GM18951 (cell line): ENCODE data around the gene TTC33.

Experiments
- POLR2A ChIP-seq: IDR thresholded peaks from 4 replicates; pipeline ENCODE4 v1.6.1; 2011; ENCODE audit warnings: mild to moderate bottlenecking; ENCODE audit not compliant: insufficient read length, insufficient read depth; ENCODE audit errors: extremely low read depth
- in situ Hi-C: fragments of 300-500 bp; cut with MboI; formaldehyde crosslinking; loops from one replicate; pipeline ENCODE4 v1.12.0; 2022; ENCODE audit warnings: low sequenced_read_pairs, mixed read lengths, inconsistent platforms; ENCODE audit not compliant: unreplicated experiment

The TTC33 gene

DNA sequence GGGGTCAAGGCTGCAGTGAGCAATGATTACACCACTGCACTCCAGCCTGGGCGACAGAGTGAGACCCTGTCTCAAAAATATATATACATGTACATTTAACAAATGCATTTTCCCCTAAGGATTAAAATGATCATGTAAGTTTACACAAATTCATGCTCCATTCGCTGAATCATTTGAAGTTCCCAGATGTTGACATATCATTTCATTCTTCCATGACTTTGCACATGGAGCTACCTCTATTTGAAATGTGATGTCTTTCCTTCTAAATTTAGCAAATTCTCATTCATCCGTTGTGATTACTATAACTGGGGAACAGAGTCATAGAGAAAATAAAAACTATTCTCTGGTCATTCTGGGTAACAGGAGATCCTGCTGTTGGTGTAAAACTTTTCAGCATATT, 65.5 kb downstream of the TTC33 start:
- in situ Hi-C loops: no loop called here
- TF ChIP-seq POLR2A: no peak

DNA sequence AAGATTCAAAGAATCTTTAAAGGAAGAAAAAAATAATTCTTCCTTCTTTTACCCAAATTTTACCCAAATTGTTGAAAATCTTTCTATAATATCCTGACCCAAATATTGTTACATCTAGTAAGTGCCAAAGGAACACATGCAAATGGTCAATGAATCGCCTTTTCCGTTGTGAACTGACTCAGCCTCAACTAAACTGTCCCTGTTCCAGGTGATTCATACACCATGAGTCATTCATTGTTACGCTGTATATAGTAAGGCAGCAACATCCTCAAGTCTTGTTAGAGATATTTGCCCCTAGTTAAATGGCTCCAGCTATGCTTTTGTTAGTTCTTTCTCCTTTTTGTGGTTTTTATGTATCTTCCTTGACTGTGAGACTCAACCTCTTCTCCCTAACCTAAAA, 66.3 kb downstream of the TTC33 start:
- no peak for TF ChIP-seq POLR2A
- in situ Hi-C loops: loop anchor here (10.0 kb wide), 1 partner anchor 735 kb away; no protein-coding TSS in a partner anchor

- TF ChIP-seq POLR2A: no peak
- in situ Hi-C loops: loop anchor here (10.0 kb wide), 1 partner anchor 734 kb away; no protein-coding TSS in a partner anchor
Measured at GRCh38 chr5:40688996-40689395, 66.8 kb downstream of the TTC33 start.

DNA sequence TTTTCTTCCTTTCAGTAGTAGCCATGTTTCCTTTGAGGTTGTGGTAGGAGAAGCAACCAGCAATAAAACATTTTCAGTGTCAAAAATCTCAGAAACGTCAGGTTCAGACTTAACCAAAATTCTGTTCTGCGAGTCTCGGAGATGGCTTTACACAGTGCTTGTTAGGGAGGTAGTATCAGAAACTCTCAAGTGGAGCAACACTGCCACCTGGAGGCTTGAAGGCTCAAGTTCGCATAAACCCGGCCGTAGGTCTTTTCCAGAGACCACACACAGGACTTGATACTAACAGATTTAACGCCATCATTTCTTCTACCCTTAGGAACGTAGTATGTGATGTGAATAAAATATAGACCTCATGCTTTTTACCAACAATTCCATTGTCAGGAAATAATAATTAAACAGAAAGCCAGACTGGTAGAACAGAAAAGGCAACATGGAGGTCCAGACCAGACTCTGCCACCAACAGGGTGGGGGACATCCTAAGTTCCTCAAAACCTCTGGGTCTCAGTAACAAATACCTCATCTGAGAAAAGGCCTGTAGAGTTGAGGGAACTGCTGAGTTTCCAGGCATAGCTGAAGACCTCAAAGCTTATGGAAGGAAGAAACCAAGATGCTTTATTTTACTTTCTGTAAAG, 67.5 kb downstream of the TTC33 start:
- no peak for TF ChIP-seq POLR2A
- in situ Hi-C loops: loop anchor here (10.0 kb wide), 1 partner anchor 733 kb away; no protein-coding TSS in a partner anchor

DNA sequence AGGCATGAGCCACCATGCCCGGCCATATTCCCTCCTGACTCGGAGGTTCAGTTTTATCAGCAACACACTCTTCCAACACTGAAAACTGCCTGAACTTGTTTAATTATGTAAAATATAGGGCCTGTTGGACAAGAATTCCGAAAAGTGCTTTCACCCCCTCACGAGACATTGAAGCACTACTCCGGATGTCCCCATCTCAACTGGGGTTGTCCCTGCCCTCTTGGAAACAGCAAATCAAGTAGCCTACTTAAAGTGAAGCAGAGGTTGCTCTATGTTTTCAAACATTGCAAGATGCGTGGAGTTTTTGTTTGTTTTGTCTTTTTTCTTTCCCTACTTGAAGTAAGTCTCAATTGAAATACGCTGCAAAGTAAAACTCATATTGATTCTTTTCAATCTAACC, 68.4 kb downstream of the TTC33 start:
- no peak for TF ChIP-seq POLR2A
- in situ Hi-C loops: loop anchor here (10.0 kb wide), 1 partner anchor 733 kb away; no protein-coding TSS in a partner anchor

GRCh38 chr5:40685976-40686486, 69.7 kb downstream of the TTC33 start:
- TF ChIP-seq POLR2A: no peak
- in situ Hi-C loops: loop anchor here (10.0 kb wide), 1 partner anchor 731 kb away; no protein-coding TSS in a partner anchor

GRCh38 chr5:40685193-40685592, 70.6 kb downstream of the TTC33 start:
- no peak for TF ChIP-seq POLR2A
- in situ Hi-C loops: loop anchor here (10.0 kb wide), 1 partner anchor 730 kb away; no protein-coding TSS in a partner anchor

DNA sequence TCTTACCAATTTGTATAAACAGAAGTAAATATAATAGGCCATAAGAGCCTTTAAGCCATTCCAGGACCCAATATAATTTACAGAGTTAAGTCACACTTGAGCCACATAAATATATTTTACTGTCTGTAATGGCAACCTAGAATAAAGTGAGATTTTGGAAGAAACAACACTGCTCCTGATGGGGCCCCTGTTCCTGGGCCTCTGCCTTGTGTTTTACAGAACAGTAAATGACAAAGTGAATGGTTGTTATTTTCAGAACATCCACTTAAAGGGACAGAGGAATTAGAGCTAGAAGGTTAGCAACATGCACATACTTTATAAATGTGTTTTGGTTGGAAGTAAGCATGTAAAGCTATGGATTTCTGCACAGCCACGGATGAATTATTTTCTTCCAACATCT, 72.5 kb downstream of the TTC33 start:
- no peak for TF ChIP-seq POLR2A
- in situ Hi-C loops: loop anchor here (10.0 kb wide), 1 partner anchor 729 kb away; no protein-coding TSS in a partner anchor

DNA sequence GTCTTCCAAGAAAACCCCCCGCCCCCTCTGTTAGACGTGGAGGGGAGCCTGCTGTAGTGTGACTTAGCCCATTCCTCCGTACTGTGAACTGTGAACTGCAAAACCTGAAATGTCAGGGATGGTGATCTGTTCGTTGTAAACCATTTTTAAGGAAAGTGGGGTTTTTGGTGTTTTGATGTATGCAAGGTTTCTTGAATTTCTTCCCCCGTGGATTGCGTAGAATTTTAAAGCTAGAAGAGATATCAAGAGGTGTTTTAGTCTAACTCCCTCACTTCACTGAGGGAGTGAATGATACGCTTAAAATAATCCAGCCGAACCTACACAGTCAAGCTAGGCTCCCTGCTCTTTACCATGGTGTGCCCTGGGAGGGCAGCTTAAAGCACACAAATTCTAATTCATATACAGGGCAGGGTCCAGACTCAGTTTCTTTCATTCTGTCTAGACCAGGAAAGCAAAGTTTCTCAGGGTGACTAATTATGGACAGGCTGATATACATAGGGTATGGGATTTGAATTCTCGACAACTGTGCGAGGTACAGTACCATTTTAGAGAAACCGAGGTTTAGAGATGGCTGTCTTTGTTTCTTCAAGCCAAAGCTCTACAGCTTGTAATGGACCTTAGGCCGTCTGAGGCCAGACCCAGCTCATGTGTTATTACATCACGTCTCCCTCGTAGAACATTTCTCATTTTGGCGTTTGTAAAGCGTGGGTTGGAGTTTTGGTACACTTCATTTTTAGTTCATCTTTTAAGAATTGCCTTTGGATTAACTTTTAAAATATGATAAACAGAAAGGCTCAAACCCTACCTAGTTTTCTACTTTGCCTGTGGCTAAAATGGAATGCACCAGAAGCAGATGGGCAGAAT, 73.4 kb downstream of the TTC33 start:
- in situ Hi-C loops: loop anchor here (10.0 kb wide), 1 partner anchor 728 kb away; no protein-coding TSS in a partner anchor
- TF ChIP-seq POLR2A: no peak

DNA sequence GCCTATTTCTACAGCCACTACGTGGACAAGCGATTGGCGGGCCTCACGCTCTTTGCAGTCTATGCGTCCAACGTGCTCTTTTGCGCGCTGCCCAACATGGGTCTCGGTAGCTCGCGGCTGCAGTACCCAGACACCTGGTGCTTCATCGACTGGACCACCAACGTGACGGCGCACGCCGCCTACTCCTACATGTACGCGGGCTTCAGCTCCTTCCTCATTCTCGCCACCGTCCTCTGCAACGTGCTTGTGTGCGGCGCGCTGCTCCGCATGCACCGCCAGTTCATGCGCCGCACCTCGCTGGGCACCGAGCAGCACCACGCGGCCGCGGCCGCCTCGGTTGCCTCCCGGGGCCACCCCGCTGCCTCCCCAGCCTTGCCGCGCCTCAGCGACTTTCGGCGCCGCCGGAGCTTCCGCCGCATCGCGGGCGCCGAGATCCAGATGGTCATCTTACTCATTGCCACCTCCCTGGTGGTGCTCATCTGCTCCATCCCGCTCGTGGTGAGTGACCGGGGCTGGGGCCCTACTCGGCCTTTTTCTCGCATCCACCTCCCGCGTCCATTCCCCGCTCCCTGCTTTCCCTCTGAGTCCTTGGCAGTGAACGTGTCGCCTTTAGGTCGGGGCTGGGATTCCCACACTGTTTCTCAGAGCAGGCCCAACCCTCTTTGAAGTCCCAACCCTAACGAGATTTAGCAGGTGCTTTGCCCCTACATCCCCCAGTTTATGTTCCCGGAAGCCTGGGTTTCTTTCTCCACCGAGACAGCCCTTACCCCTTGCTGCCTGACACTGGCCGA, 74.2 kb downstream of the TTC33 start:
- in situ Hi-C loops: loop anchor here (10.0 kb wide), 1 partner anchor 727 kb away; no protein-coding TSS in a partner anchor
- no peak for TF ChIP-seq POLR2A

- no peak for TF ChIP-seq POLR2A
- in situ Hi-C loops: loop anchor here (10.0 kb wide), 1 partner anchor 726 kb away; no protein-coding TSS in a partner anchor
Measured at GRCh38 chr5:40680741-40681362, 74.9 kb downstream of the TTC33 start.
